CD14-positive monocyte (primary cell): Measurements from ENCODE around the gene LRP1. TPM values are rescaled to one million over a fixed set of nuclear protein-coding genes. Genes with fewer than 3 reads are reported as not detected.

Experiments used
- DNase-seq, 3 donors: peaks; one replicate each; pipeline ENCODE4 v3.0.0-alpha.2; 2011 to 2022
- H2AFZ ChIP-seq: 2 replicates; pipeline ENCODE4 v1.6.0; 2012; ENCODE audit warnings: mild to moderate bottlenecking, low read depth, low read length, inconsistent platforms; ENCODE audit not compliant: insufficient read depth, poor library complexity, severe bottlenecking
- H3K27ac ChIP-seq, 2 donors: 1 replicate in 1 of 2; 2 replicates in 1 of 2; pipeline ENCODE4 v1.5.1; 2012 to 2013; ENCODE audit warnings: low read length in 2 of 2, control low read depth in 1 of 2, inconsistent platforms in 1 of 2, low read depth in 1 of 2, mild to moderate bottlenecking in 1 of 2
- H3K27me3 ChIP-seq, 2 donors: one replicate each; pipeline versions ENCODE4 v1.6.0 to v1.6.1; 2011 to 2013; ENCODE audit warnings: low read length in 2 of 2; ENCODE audit not compliant: control insufficient read depth in 2 of 2, insufficient read depth in 2 of 2
- H3K36me3 ChIP-seq, 2 donors: replicated peaks in 1 of 2; 1 replicate in 1 of 2; 2 replicates in 1 of 2; pipeline versions ENCODE4 v1.5.1 to v1.6.1; 2012 to 2013; ENCODE audit warnings: low read length in 2 of 2, control low read depth in 1 of 2, inconsistent platforms in 1 of 2, mild to moderate bottlenecking in 1 of 2; ENCODE audit not compliant: insufficient read depth in 2 of 2, control insufficient read depth in 1 of 2
- H3K4me1 ChIP-seq, 2 donors: 1 replicate in 1 of 2; 2 replicates in 1 of 2; pipeline versions ENCODE4 v1.5.1 to v1.6.1; 2012 to 2013; ENCODE audit warnings: low read length in 2 of 2, control low read depth in 1 of 2, inconsistent platforms in 1 of 2, mild to moderate bottlenecking in 1 of 2, moderate library complexity in 1 of 2; ENCODE audit not compliant: insufficient read depth in 2 of 2, control insufficient read depth in 1 of 2
- H3K4me2 ChIP-seq: replicated peaks from 2 replicates; pipeline ENCODE3; 2012; ENCODE audit warnings: low read length, moderate library complexity, mild to moderate bottlenecking; ENCODE audit not compliant: poor library complexity, severe bottlenecking; ENCODE audit errors: extremely low read depth
- H3K4me3 ChIP-seq, 3 experiments: fragments of 200-600 bp in 1 of 3; sonication (generic) in 1 of 3; replicated peaks in 1 of 3; 1 replicate in 2 of 3; 2 replicates in 1 of 3; pipeline ENCODE4 v1.5.1; 2011 to 2013; ENCODE audit warnings: low read length in 3 of 3, mild to moderate bottlenecking in 3 of 3, control low read depth in 2 of 3, low read depth in 2 of 3, inconsistent platforms in 1 of 3, moderate library complexity in 1 of 3
- H3K79me2 ChIP-seq: 2 replicates; pipeline ENCODE4 v1.6.0; 2012; ENCODE audit warnings: mild to moderate bottlenecking, control low read depth, inconsistent platforms, low read length, moderate library complexity; ENCODE audit not compliant: insufficient read depth
- H3K9ac ChIP-seq: 2 replicates; pipeline ENCODE4 v1.6.0; 2017; ENCODE audit warnings: low read length, mild to moderate bottlenecking; ENCODE audit not compliant: insufficient read depth, poor library complexity, severe bottlenecking
- H3K9me3 ChIP-seq, 2 donors: replicated peaks in 1 of 2; 1 replicate in 1 of 2; 2 replicates in 1 of 2; pipeline versions ENCODE4 v1.5.1 to v1.6.1; 2012 to 2013; ENCODE audit warnings: low read length in 2 of 2, control low read depth in 1 of 2; ENCODE audit not compliant: control insufficient read depth in 1 of 2, insufficient read depth in 1 of 2
- H4K20me1 ChIP-seq: 2 replicates; pipeline ENCODE4 v1.6.0; 2012; ENCODE audit warnings: mild to moderate bottlenecking, low read length, control low read depth, moderate library complexity; ENCODE audit not compliant: insufficient read depth
- H3K27ac Mint-ChIP-seq, 7 donors: one replicate each; pipeline ENCODE4 v1.8.0; 2020; ENCODE audit warnings: mild to moderate bottlenecking in 7 of 7, mixed read lengths in 7 of 7, moderate library complexity in 6 of 7, inconsistent platforms in 2 of 7
- H3K27me3 Mint-ChIP-seq, 3 donors: one replicate each; pipeline ENCODE4 v1.8.0; 2021 to 2022; ENCODE audit warnings: low read depth in 3 of 3, mild to moderate bottlenecking in 3 of 3, mixed read lengths in 3 of 3, moderate library complexity in 3 of 3, inconsistent platforms in 1 of 3
- H3K36me3 Mint-ChIP-seq, 2 donors: one replicate each; pipeline ENCODE4 v1.8.0; 2020; ENCODE audit warnings: mixed read lengths in 2 of 2, inconsistent platforms in 1 of 2, mild to moderate bottlenecking in 1 of 2
- H3K4me1 Mint-ChIP-seq: one replicate; pipeline ENCODE4 v1.8.0; 2020; ENCODE audit warnings: mild to moderate bottlenecking, mixed read lengths
- H3K4me3 Mint-ChIP-seq, 2 donors: one replicate each; pipeline ENCODE4 v1.8.0; 2020; ENCODE audit warnings: mild to moderate bottlenecking in 2 of 2, mixed read lengths in 2 of 2, moderate library complexity in 1 of 2
- H3K9me3 Mint-ChIP-seq, 7 donors: one replicate each; pipeline ENCODE4 v1.8.0; 2020 to 2022; ENCODE audit warnings: mixed read lengths in 7 of 7, mild to moderate bottlenecking in 6 of 7, moderate library complexity in 6 of 7, inconsistent platforms in 2 of 7
- CTCF ChIP-seq: fragments of 200-600 bp; IDR thresholded peaks from one replicate; pipeline ENCODE4 v1.8.0; 2022; ENCODE audit warnings: antibody characterized with exemption, mild to moderate bottlenecking
- WGBS: methylation state at CpG from one replicate; pipeline ENCODE4 v1.1.5; 2013; ENCODE audit warnings: missing lambda C conversion rate; ENCODE audit not compliant: insufficient coverage; 5-methylcytosine and 5-hydroxymethylcytosine counted together
- intact Hi-C, 2 donors: fragments of 100-400 bp; cut with micrococcal nuclease; formaldehyde crosslinking; loops; one replicate each; pipeline versions ENCODE4 v1.15.0 to v1.15.1; 2023
- polyA plus RNA-seq, 3 donors: library from polyadenylated mRNA; depleted of rRNA in 1 of 3; unstranded in 2 of 3; stranded (reverse) in 1 of 3; fragments of 300-500 nt in 2 of 3; fragments of >200 nt in 1 of 3; fragmentation: Illumina TruSeq in 2 of 3; gene quantifications; 1 replicate in 2 of 3; 2 replicates in 1 of 3; pipeline ENCODE4 v1.2.3, GENCODE V29; 2012 to 2021

Gene LRP1
- polyA plus RNA-seq, 3 donors: 5.5 to 246 (median 10.5) TPM

GRCh38 chr12:57080855-57081254 is 47.4 kb upstream of the LRP1 start:
- TF ChIP-seq CTCF: no peak
- no peak for DNase-seq
- H3K4me3 Mint-ChIP-seq: no peak overlapping the region

DNA sequence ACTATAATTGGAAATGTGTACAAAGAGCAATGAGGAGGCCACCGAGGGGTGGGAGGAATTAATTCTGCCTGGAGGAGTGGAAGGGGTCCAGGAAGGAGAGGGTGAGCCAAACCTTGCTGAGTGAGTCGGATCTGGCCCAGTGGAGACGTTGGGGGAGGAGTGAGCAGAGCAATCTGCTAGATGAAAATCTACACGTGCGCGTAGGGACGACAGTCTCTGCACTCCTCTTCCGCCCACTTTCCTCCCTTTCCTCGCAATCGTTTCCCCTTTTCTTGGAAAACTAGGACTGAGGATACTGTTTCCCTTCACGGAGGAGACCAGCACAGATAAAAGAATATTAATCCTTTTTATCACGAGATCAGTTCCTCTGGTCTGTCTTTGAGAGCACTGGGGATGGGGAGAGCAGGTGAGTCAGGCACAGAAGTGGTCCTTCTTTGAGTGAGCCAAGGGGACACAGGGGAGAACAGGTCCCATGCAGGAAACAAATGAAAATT is 42.2 kb upstream of the LRP1 start:
- DNase-seq: peak in 1 of 3 donors; percentile 20
- Histone ChIP-seq H2AFZ (peak overlapping the region; percentile 76), H3K79me2 (no peaks in the 10 kb centered on the region), H3K4me3 (peak overlapping the region in 2 of 3 experiments; percentile 86 to 90), H3K9me3 (no peaks in the 10 kb centered on the region), H3K27ac (peak overlapping the region in 1 of 2 donors; percentile 67), H3K9ac (peak overlapping the region; percentile 77), H3K27me3 (no peaks in the 10 kb centered on the region), H3K4me1 (peaks cover 43 to 48% of the 10 kb centered on the region in 2 donors), H3K4me2 (peak overlapping the region; percentile 82), H3K36me3 (no peaks in the 10 kb centered on the region), H4K20me1 (peaks cover 7% of the 10 kb centered on the region)
- WGBS: 0% methylated on average over 2 of the region's 12 CpGs
- Mint-ChIP-seq H3K4me3 (peak overlapping the region; percentile 90 to 96), H3K27me3 (peaks cover 0 to 12% (median 7%) of the 10 kb centered on the region in 3 donors), H3K27ac (peak overlapping the region in 5 of 7 donors; percentile 51 to 97 (median 72)), H3K4me1 (peaks cover 40% of the 10 kb centered on the region), H3K36me3 (peaks cover 4% of the 10 kb centered on the region in 2 donors), H3K9me3 (peaks cover 0 to 2% (median 0%) of the 10 kb centered on the region in 7 donors)
- no peak for TF ChIP-seq CTCF
- intact Hi-C loops: no loop called here

More at GRCh38 chr12:57080855-57081254, 47.4 kb upstream of the LRP1 start:
- H3K27me3 Mint-ChIP-seq: peaks cover 0 to 3% (median 0%) of the 10 kb centered on the region in 3 donors
- Histone ChIP-seq H2AFZ (no peak overlapping the region), H3K4me3 (no peak overlapping the region), H3K79me2 (peaks cover 23% of the 10 kb centered on the region), H3K9me3 (no peaks in the 10 kb centered on the region), H3K36me3 (no peaks in the 10 kb centered on the region), H3K4me1 (peaks cover 19 to 22% of the 10 kb centered on the region in 2 donors), H4K20me1 (no peaks in the 10 kb centered on the region), H3K4me2 (no peak overlapping the region), H3K27ac (no peak overlapping the region), H3K27me3 (no peaks in the 10 kb centered on the region), H3K9ac (no peak overlapping the region)
- peaks cover 26% of the 10 kb centered on the region for H3K4me1 Mint-ChIP-seq
- no peaks in the 10 kb centered on the region for H3K36me3 Mint-ChIP-seq
- no CpG with 5 or more reads among the region's 1 CpG for WGBS
- H3K9me3 Mint-ChIP-seq: peaks cover 0 to 2% (median 0%) of the 10 kb centered on the region in 7 donors
- H3K27ac Mint-ChIP-seq: peak overlapping the region in 1 of 7 donors; percentile 50
- intact Hi-C loops: no loop called here
